ENCODE data around the gene VANGL2.

VANGL2 gene

DNA sequence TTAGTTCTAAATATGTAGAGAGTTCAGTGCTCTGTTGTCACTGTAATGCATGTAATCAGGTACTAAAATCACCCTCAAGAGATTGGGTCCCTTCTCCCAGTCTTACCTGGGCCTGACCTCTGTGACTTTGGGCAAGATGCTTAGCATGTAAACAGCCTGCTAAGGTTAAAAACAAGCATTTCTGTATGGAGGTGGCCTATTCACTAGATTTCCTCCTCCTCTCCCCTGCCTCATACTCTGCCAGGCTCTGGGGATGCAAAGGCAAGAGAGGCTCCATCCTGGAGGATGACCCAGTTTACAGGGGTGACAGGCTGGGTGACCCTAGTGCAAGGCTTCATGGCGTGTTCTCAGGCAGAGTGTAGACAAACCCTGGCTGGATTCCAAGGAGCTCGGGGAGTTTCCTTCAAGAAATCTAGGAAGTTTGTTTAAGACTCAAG, 28.8 kb downstream of the VANGL2 start:
- no peak for DNase-seq

DNA sequence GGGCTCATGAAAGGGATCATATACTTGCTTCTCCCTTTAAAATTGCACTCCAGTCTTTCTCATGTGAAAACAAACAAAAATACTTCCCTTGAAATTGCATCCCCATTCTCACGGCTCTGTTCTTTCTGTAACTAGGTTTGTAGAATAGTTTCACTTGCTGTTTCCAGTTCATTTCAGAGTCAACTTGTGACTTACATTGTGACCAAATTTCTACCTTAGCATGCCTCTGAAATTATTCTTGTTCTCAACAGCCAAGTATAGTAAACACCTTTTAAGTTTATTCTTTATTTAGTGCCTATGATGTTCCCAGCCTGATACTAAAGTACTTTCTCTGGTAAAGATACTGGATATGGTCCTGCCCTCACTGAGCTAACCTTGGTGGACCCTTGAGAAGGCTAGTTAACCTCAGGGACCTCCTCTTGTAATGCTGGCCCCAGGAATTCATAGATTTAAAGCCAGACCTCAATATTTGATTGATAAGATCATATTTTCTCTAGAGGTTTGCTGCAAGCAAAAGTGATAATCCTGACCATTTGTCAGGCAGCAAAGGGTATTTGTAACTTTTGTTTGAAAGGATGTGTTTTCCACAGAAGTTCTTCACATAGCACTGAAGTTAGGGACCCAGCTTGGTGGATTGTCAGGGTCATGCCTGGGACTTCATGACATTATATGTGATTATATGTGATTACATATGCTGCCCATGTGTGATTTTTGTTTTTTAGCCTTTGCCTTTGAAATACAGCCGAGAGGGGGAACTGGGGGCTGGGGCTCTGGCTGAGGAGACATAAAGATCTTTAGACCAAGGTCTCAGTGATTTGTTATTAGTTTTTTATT, 29.6 kb downstream of the VANGL2 start:
- DNase-seq = no peak

DNA sequence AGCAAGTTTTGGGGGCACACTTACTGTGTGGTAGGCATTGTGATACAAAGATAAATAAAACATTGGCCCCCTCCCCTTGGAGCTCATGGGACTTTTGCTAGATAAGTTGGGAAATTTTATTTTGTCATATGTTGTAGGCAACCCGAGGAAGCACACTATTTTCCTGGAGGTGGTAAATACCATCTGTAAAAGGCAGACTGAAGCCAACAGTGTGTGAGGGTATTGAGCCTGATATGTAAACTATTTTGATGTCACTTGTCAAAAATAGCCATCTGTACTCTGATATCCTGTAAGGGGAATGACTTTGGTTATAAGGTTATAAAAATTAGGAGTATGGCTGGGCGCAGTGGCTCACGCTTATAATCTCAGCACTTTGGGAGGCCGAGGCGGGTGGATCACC, 30.6 kb downstream of the VANGL2 start:
- no peak for DNase-seq

DNA sequence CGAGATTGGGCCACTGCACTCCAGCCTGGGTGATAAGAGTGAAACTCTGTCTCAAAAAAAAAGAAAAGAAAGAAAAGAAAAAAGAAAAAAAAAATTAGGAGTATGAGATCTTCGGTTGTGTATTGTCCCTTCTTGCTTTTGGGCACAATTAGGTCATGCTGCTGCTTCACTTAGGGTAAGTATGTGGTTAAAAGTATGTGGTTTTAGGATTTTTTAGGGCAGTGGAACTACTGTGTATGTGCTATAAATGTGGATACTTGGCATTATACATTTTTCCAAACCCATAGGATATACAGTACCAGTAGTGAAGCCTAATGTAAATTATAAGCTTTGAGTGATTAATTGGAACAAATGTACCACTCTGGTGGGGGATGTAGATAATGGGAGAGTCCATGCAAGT, 31.2 kb downstream of the VANGL2 start:
- no peak for DNase-seq

DNA sequence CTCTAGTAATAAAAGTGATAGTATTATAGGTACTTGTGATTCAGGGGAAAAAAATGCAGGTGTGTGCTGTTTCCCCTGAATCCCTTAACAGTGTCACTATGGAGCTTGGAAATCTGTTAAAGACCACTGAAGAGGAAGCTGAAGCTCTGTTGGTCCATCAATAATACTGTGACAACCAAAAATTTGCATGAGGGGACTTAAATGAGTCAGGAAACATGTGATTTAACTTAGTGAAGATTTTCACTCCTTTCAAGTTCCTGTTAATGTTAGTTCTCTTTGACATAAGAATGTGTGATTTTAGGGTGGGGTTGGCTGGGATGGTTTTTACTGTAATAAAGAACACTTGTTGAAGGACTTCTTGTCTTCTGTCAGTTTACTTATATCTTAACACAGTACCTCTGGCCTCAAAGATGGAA, 32.0 kb downstream of the VANGL2 start:
- DNase-seq = peak; percentile 24

- DNase-seq = no peak
Measured at GRCh38 chr1:160436966-160437365, 36.6 kb downstream of the VANGL2 start.

- DNase-seq = peak; percentile 26
Measured at GRCh38 chr1:160437432-160438316, 37.3 kb downstream of the VANGL2 start.

DNA sequence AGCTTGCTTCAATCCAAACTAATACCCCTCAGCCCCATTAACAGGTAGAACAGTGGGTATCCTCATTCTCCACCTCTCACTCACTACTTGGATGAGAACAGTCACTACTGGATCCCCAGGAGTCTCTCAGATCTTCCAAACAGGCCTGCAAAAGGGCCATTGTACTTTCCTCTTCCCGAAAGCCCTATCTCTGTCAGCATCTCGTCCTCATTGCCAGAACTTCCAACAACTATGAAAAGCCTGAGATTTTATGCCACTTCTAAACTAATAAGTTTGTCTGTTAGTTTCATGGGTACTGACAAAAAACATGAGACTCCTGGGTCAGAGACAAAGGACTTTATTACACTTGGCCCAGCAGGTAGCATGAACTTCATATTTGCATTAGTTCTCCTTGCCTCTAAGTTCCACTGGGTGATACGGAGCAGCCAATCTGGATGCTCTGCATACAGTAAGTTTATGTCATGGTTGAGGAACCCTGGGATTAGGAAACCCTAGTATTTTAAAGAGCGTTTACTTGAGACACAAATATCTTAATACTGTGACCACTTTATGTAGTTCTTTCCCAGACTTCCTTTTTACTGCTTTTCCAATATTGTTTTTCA, 38.1 kb downstream of the VANGL2 start:
- DNase-seq = no peak

DNA sequence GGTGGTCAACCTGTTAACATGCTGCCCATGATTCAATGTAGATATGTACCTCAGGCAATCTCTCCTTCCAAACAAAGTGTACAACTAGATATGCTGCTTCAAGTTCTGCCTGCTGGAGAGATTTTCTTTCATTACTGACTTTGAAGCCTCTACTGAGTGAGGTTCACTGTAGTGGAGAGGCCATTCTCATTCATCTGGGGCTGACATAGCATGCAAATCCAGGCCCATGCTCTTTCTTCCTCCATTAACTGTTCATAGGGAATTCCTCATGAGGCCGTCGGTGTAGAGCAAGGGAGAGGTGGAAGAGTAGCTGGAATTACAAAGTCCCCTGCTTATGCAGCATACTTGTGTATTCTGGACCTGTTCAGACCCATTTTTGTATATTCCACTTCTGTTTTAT, 38.6 kb downstream of the VANGL2 start:
- DNase-seq = no peak

DNA sequence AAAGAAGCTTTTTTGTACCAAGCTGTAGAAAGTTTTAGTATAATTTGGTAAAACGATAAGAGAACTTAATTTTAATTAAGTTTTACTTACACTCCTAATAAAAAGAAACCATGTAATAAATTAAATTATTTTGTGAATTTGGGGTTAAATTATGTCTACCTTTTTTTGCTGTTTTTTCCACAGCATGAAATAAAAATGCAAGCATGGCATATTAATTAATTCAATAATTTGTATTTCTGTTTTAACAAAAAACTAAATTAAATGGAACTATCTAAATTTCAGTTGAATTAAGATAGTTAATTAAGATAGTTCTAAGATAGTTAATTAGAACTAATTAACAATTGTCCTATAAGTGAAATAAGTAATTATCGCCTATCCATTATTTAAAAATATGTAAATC, 39.4 kb downstream of the VANGL2 start:
- DNase-seq = no peak

DNA sequence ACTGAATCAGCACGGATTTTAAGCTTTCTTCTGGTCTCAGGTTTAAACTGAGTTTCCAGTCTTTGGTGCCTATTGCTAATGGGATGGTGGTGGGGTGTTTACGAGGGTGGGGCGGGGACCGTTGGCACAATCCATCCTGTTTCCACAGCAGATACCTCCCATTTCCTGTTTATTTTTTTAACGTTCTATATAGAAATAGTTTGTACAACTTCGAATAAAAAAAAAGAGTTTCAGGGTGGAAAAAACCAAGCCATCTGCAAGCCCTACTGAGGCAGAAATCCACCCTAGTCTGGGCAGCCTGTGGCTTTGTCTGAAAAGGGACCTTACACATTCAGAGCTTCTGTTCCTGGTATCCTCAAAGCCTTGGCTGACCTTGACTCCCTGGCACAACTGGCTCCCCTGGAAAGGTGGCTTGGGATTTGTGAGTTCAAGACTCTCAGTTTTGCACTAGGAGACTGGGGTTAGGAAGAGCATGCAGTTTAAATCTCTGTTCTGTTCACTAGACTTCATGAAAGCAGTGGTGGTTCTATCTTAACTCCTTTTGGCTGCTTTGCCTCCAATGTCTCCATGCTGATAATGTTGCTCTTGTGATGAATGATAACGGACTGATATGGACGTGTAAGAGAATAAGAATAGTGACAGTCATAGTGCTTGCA, 46.7 kb downstream of the VANGL2 start:
- DNase-seq = no peak

- DNase-seq = no peak
Measured at GRCh38 chr1:160449494-160449893, 49.1 kb downstream of the VANGL2 start.

DNA sequence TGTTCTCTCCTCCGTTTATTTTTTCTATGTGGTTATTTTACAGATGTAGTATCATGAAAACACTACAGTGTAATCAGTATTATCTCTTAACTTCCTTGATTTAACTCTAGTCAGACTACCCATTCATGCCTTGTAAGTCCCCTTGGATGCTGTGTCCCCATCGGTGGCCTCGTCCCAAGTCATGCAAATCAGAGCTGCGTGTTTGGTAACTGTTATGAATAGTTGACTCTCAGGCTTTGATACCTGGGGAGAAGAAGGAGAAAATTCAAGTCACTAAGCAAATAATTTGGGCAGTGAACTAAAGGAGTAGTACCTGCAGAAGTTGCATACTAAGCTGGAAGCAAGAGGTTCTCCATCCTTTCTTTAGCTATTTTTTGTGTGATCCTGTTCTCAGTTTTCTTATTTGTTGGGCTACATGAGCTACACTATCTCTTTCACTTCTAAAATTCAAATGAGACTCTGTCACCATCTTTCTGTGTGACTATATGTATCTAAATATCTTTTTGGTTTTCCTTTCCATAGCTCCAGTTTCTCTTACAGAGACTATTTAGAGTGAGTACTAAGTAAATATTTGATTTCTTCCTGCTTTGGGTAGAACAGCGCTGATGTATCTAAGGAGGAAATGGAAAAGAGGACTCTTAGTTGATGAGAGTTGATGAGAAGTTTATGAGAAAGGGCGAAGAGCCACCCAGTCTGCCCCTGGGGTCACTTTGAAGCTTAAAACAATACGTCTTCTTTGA, 50.9 kb downstream of the VANGL2 start:
- DNase-seq = no peak

- DNase-seq = no peak
Measured at GRCh38 chr1:160451859-160452232, 51.5 kb downstream of the VANGL2 start.

DNA sequence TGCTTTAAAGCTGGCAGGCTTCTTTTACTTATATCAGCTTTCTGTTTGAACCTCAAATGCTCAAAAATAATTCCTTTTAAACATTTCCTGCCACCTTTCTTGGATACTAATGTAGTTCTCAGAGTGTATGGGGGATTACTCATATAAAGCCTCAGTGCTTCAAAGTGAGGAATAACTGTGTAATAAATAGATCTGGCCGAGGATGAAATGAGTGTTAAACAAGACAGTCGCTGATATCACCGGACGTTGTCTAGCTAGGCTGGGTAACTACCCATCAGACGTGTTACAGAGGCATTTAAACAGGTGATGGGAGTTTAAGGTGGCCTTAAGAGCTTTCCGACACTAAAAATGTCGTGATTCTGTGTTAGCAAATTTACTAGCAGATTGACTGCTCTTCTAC, 53.1 kb downstream of the VANGL2 start:
- DNase-seq = no peak

DNA sequence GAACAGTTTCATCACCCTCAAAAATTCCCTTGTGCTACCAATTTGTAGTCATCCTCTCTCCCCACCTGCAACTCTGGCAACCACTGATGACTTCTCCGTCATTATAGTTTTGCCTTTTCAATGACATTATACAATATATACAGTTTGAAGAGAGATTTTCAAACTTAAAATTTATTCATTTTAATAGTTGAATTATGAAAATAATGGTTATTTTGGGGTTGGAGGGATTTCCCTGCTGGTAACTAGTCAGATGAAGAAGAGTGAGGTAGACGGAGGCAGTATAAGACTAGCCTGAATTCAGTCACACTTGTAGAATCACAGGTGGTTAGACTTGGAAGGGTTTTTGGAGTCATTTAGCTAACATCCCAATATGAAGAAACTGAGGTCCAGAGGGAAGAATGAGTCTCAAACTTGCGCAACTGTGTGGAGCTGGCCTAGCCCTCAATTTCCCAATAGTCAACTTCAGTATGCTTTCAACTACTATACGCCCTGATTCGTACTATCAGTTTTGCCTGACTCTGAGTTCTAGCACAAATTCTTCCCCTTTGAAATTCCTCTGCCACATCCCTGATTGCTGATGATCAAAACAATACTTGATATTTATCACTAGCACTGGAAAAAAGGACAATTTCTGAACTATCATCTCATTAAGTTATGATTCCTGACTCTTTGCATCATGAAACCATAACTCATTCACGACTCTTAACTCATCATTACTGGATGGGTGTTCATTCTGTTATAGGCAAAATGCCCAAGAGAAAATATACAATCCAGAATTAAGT, 54.2 kb downstream of the VANGL2 start:
- peak; percentile 49 for DNase-seq

DNA sequence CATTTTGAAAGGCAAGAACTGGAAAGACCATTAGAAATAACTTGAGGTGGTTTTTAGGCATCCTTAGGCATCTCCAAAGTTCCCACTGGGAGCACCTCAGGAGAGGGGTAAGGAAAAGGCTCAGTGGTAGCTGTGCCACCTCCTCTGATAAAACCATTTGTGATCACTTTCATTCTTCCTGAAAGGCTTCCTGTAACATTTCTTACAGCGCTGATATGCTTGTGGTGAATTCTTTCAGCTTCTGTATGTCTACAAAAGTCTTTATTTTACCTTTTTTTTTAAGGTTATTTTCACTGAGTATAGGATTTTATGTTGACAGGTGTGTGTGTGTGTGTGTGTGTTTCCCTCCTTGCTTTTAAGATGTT, 54.8 kb downstream of the VANGL2 start:
- no peak for DNase-seq

DNA sequence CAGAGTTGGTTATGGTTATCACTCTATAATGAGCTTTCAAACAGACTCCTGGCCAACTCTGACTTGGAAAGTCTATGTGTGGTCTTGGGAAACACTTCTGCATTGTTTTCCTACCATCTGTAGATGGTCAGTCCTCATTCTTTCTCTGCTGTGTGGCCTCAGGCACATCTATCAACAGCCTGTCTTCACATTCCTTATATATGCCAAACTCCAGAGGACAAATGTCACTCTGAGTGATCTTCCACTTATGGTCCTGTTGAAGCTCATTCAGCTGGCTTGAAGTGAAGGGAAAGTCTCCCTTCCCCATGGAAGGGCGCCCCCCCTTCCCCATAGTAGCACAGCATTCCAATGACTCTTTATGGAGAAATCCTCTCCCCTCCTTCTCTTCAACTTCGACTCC, 58.7 kb downstream of the VANGL2 start:
- no peak for DNase-seq

- no peak for DNase-seq
Measured at GRCh38 chr1:160459687-160460086, 59.3 kb downstream of the VANGL2 start.

- peak; percentile 45 for DNase-seq
Measured at GRCh38 chr1:160460214-160460642, 59.9 kb downstream of the VANGL2 start.

GRCh38 chr1:160460683-160461287, 60.4 kb downstream of the VANGL2 start:
- peak; percentile 55 for DNase-seq
